Erythroblast (primary cell): ENCODE data around the gene EXOC2.

ENCODE experiments used
- GATA1 ChIP-seq: IDR thresholded peaks from 2 replicates; pipeline ENCODE4 v1.6.1; 2011; ENCODE audit warnings: low read depth, mild to moderate bottlenecking, control low read depth, low read length, moderate library complexity
- POLR2A ChIP-seq: IDR thresholded peaks from 2 replicates; pipeline ENCODE4 v1.6.1; 2011; ENCODE audit warnings: mild to moderate bottlenecking, low read length

DNA sequence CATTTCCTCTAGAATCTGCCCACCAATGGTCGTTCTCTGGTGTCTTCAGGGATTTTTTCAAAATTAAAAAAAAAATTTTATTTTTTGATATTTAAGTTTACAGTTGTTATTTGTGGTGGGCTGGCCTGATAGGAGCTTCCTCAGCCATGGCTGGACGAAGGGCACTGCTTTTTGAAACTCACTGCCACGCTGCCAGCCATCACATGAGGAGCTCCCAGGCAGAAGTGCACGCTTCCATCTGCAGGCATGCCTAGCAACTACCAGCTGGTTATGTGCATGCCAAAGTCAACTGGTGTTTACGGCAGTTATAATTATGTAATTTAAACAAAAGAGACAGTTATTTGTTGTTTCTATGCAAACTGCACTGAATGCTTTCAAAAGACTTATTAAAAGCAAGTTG lies 196.3 kb downstream of the EXOC2 start:
- no peak for TF ChIP-seq POLR2A
- no peak for TF ChIP-seq GATA1
